ENCODE measurements around the gene CDH24. TPM values are rescaled to one million over a fixed set of nuclear protein-coding genes. Genes with fewer than 3 reads are reported as not detected.

Gene CDH24
- total RNA-seq, 1 experiment from 2014 or later = 8.3 TPM

DNA sequence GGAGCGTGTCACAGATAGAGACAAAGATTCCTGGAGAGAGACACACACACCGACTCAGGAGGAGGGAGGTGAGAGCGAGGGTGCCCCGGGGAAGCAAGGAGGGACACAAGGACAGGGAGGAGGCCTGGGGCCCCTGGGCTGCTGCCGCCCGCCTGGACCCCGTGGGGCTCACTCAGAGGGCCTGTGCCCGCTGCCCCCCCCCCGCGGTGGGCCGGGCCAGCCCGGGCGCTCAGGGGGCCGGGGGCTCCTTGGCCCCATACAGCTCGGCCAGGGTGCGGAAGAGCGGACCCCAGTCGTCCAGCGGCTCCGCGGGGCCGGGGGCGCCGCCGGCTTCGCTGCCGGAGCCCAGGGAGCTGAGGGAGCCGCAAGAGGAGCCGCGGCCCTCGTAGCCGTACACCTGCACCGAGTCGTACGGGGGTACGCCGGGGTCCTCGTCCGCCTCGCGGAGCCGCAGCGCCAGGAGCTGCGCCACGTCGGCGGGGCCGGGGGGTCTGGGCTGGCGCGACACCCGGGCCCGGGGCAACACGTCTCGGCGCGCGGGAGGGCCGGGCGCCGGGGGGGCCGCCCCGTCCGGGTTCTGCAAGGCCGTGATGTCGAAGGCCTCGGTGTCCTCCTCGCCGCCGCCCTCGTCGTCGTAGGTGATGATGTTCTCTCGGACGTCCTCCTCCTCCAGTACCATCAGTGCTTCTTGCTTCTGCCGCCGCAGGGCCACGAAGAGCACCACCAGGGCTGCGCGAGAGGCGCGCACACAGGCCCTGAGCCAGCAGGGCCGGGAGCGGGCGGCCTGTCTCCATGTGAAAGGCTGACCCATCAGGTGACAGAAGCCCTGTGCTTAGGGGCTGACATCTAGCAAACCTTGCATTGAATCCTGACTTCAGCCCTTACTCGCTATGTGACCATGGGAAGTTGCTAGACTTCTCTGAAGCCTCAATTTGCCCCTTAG, 9.3 kb downstream of the CDH24 start:
- no peak overlapping the region for H3K27ac ChIP-seq
- H3K4me3 ChIP-seq = no peak overlapping the region
- H3K27me3 ChIP-seq = no peaks in the 10 kb centered on the region
- H3K9me3 ChIP-seq (replicated peaks) = no peaks in the 10 kb centered on the region
- H3K4me1 ChIP-seq = no peaks in the 10 kb centered on the region
- DNase-seq = no peak
- peaks cover 5% of the 10 kb centered on the region; the same call in 1 of the 2 replicates for H3K36me3 ChIP-seq

GRCh38 chr14:23047034-23047634, 10.2 kb downstream of the CDH24 start:
- no peaks in the 10 kb centered on the region for H3K4me1 ChIP-seq
- H3K27ac ChIP-seq = no peak overlapping the region
- no peak overlapping the region for H3K4me3 ChIP-seq
- DNase-seq = no peak
- H3K27me3 ChIP-seq = no peaks in the 10 kb centered on the region
- no peaks in the 10 kb centered on the region for H3K9me3 ChIP-seq (replicated peaks)
- H3K36me3 ChIP-seq = peaks cover 5% of the 10 kb centered on the region; the same call in 1 of the 2 replicates

GRCh38 chr14:23045419-23046357, 11.6 kb downstream of the CDH24 start:
- no peak overlapping the region for H3K4me3 ChIP-seq
- H3K9me3 ChIP-seq (replicated peaks) = no peaks in the 10 kb centered on the region
- H3K27ac ChIP-seq = no peak overlapping the region
- DNase-seq = no peak
- H3K4me1 ChIP-seq = no peaks in the 10 kb centered on the region
- H3K36me3 ChIP-seq = peaks cover 5% of the 10 kb centered on the region; the same call in 1 of the 2 replicates
- H3K27me3 ChIP-seq = no peaks in the 10 kb centered on the region

DNA sequence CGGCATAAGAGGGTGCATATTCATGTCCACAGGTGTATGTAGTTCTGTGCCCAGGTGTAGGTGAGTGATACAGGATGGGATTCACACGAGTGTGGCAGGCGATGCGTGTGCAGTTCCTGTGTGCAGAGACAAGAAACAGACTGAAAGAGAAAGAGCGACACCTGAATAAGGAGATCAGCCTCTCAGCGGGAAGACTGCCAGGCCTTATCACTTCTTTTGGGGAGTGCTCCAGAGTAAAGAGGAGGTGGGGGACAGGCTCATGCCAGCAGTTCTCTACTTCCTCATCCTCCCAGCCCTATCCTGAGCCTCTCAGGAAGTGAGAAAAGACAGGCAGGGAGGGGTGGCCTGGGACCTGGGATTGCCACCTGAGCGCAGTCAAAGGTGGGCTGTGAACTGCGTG, 12.5 kb downstream of the CDH24 start:
- Histone ChIP-seq H3K27ac (no peak overlapping the region), H3K4me1 (no peaks in the 10 kb centered on the region), H3K9me3 (replicated peaks) (no peaks in the 10 kb centered on the region), H3K36me3 (peaks cover 5% of the 10 kb centered on the region; the same call in 1 of the 2 replicates), H3K27me3 (no peaks in the 10 kb centered on the region), H3K4me3 (no peak overlapping the region)
- no peak for DNase-seq

GRCh38 chr14:23043754-23044153, 13.6 kb downstream of the CDH24 start:
- Histone ChIP-seq H3K36me3 (peaks cover 5% of the 10 kb centered on the region; the same call in 1 of the 2 replicates), H3K4me1 (no peaks in the 10 kb centered on the region), H3K27me3 (no peaks in the 10 kb centered on the region), H3K9me3 (replicated peaks) (no peaks in the 10 kb centered on the region), H3K27ac (no peak overlapping the region), H3K4me3 (no peak overlapping the region)
- DNase-seq = no peak

DNA sequence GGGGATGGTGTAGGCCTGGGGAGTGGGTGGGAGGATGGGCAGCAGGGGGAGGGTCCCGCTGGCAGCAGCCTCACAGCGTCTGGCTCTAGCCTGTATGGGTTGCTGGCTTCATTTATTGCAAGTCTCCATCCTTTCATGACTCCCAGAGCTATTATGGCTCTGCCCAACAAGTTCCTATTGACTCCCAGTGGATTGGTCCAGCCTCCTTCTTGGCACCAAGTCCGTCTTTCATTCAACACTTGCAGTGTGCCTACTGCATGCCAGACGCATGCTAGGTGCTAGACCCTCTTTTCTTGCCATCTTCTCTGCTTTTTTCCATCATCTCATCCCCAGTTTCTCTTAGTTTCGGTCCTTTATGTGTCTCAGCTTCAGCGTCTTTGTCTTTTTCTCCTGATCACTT, 14.2 kb downstream of the CDH24 start:
- Histone ChIP-seq H3K4me1 (no peaks in the 10 kb centered on the region), H3K9me3 (replicated peaks) (no peaks in the 10 kb centered on the region), H3K4me3 (no peak overlapping the region), H3K27ac (no peak overlapping the region), H3K27me3 (no peaks in the 10 kb centered on the region), H3K36me3 (no peaks in the 10 kb centered on the region)
- DNase-seq = no peak

GRCh38 chr14:23042162-23042965, 15.0 kb downstream of the CDH24 start, which contains the start of gene PSMB11:
TSS of gene PSMB11 (plus strand) at chr14:23042212. CDS start at chr14:23042226, 14 bp downstream.
- no peaks in the 10 kb centered on the region for H3K36me3 ChIP-seq
- H3K4me3 ChIP-seq = no peak within 1 kb of the TSS
- no peak for DNase-seq
- no peaks in the 10 kb centered on the region for H3K27me3 ChIP-seq
- H3K9me3 ChIP-seq (replicated peaks) = no peaks in the 10 kb centered on the region
- no peak within 1 kb of the TSS for H3K27ac ChIP-seq
- no peaks in the 10 kb centered on the region for H3K4me1 ChIP-seq

- no peaks in the 10 kb centered on the region for H3K9me3 ChIP-seq (replicated peaks)
- H3K36me3 ChIP-seq = no peaks in the 10 kb centered on the region
- H3K27ac ChIP-seq = no peak overlapping the region
- no peaks in the 10 kb centered on the region for H3K4me1 ChIP-seq
- no peaks in the 10 kb centered on the region for H3K27me3 ChIP-seq
- DNase-seq = no peak
- no peak overlapping the region for H3K4me3 ChIP-seq
These were observed 15.6 kb downstream of the CDH24 start for GRCh38 chr14:23041729-23042128.

DNA sequence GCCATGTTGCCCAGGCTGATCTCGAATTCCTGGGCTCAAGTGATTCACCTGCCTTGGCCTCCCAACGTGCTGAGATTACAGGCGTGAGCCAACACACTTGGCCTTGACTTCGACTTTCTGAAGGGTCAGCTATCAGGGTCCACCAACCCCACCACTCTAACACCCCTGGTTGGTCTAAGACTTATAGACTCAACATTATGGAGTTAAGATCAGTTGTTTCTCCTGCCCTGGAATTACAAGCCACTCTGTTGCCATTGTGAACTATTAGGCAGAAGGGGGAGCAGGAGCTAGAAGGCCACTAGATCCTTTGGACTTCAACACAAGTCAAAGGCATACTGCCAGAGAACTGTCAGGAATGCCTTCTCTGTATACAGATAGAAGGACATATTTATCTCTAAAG, 17.2 kb downstream of the CDH24 start:
- Histone ChIP-seq H3K27me3 (no peaks in the 10 kb centered on the region), H3K9me3 (replicated peaks) (no peaks in the 10 kb centered on the region), H3K27ac (no peak overlapping the region), H3K36me3 (no peaks in the 10 kb centered on the region), H3K4me3 (no peak overlapping the region), H3K4me1 (peaks cover 4% of the 10 kb centered on the region; the same call in 1 of the 2 replicates)
- DNase-seq = no peak

DNA sequence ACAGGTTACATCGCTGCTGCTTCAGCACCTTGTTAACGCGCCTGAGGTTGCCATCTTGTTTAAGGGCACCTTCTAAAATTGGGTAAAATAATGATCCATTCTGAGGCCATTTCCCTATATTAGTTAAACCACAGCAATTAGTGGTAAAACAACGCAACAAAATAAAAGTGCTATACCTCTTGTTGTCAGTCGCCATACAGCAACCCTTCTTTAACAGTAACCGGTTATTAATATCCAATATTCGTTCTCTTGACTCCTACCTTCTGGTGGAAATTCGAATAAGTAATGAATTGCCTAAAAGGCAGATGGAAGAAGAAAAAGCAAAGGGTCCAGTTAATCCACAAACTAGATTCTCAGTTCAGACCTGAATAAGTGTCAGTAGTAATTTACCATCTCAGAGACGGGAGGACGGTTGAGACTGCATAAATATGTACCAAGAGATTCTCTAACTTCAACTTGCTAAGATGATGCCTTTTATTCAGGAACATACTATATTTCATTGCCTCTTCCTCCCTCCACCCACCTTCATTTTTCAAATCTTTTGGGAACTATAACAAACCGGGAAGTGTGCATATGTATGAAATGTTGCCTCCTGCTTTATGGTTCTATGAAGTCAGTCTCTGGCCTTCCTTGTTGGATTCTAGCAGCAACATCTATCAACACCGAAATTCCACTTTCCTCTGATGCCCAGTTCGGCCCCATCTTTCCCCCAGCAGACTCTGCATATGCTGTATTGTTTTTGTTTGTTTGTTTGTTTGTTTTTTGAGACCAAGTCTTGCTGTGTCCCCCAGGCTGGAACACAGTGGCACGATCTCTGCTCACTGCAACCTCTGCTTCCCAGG, 21.8 kb downstream of the CDH24 start:
- Histone ChIP-seq H3K27ac (peak overlapping the region; percentile 96), H3K36me3 (peaks cover 30% of the 10 kb centered on the region), H3K4me3 (peak overlapping the region; percentile 84), H3K9me3 (replicated peaks) (no peaks in the 10 kb centered on the region), H3K27me3 (no peaks in the 10 kb centered on the region), H3K4me1 (peaks cover 4% of the 10 kb centered on the region; the same call in 1 of the 2 replicates)
- no peak for DNase-seq

DNA sequence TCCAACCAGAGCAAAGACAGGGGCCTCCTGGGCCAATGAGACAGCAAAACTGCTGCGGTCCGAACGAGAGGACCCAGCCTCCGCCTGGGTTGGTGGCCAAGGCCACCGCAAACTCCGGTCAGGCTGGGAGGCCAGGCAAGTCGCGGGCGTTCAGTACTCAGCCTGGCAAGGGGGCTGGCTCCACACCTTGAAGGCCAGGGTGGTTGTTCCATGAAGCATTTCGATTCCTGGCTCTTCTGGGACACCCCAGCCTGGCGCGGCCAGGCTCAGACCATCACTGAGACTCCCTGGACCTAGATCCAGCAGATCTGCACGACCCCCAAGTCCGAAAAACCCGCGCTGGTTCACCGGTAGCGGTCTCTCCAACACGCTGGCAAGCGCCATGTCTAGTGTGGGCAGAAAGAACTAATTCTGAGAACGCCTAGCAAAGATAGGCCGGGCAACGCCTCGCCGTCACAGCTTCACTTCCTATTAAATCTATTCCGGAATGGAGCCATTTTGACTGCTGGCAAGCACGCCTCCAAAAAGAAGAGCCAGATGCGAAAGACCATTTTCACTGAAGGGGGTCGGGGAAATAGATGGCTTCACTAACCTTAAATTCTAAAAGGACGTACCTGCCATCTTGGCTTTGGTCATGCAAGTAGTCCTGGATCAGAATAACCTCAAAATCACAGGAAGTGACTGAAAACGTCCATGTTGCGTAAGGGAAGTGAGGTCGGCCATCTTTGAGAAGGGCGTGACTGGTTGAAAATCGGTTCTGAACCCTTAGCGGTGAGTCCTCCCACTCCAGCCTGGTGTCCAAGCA, 22.6 kb downstream of the CDH24 start, which contains the start of gene PSMB5:
PSMB5 (minus strand) TSS at position 403 of the 805 bp plus-strand sequence; CDS start at position 384, 19 bp downstream.
- H3K27me3 ChIP-seq = no peaks in the 10 kb centered on the region
- peak; percentile 92 to 96 for DNase-seq
- peak within 1 kb of the TSS; percentile 84 for H3K4me3 ChIP-seq
- H3K36me3 ChIP-seq = peaks cover 39% of the 10 kb centered on the region
- no peaks in the 10 kb centered on the region for H3K9me3 ChIP-seq (replicated peaks)
- peak within 1 kb of the TSS; percentile 96 for H3K27ac ChIP-seq
- peaks cover 4% of the 10 kb centered on the region; the same call in 1 of the 2 replicates for H3K4me1 ChIP-seq

- H3K27me3 ChIP-seq = no peaks in the 10 kb centered on the region
- H3K36me3 ChIP-seq = peaks cover 44% of the 10 kb centered on the region
- DNase-seq = peak; percentile 10 to 33
- no peaks in the 10 kb centered on the region for H3K9me3 ChIP-seq (replicated peaks)
- peak overlapping the region; percentile 84 for H3K4me3 ChIP-seq
- peak overlapping the region; percentile 96 for H3K27ac ChIP-seq
- H3K4me1 ChIP-seq = peaks cover 4% of the 10 kb centered on the region; the same call in 1 of the 2 replicates
These were observed 23.4 kb downstream of the CDH24 start for GRCh38 chr14:23033801-23034497.

All from SJCRH30 (cell line).